Endothelial cell of umbilical vein (primary cell): ENCODE measurements around the gene ACOT7. TPM values are rescaled to one million over a fixed set of nuclear protein-coding genes. Genes with fewer than 3 reads are reported as not detected.

Experiments
- BruUV-seq: library from RNA; stranded (reverse); fragments of 400-500 nt; replicated peaks from 2 replicates; lab custom pipeline; 2021; lab: Mats Ljungman, UMichigan
- CTCF ChIA-PET: fragments of 300-600, 350-600 bp; sonication (Branson Sonifier 250); formaldehyde crosslinking; loops from one replicate; lab custom pipeline; 2021; ENCODE audit warnings: antibody characterized with exemption, inconsistent platforms; lab: Charles Lee
- POLR2A ChIA-PET: fragments of 300-600, 350-600 bp; sonication (Branson Sonifier 250); formaldehyde crosslinking; loops from one replicate; lab custom pipeline; 2021; ENCODE audit warnings: antibody characterized with exemption, inconsistent platforms; lab: Charles Lee
- DNase-seq: peaks from one replicate; pipeline ENCODE4 v3.0.0-alpha.2; 2011; ENCODE audit warnings: low read depth, low spot score
- FAIRE-seq: peaks from 2 replicates; lab custom pipeline; 2011; peaks lifted over from hg19 to GRCh38; lab: Jason Lieb, UNC
- H2AFZ ChIP-seq: 2 replicates; pipeline ENCODE4 v1.6.0; 2012; ENCODE audit warnings: low read depth, low read length, control low read depth, inconsistent platforms
- H3K27ac ChIP-seq: 2 replicates; pipeline ENCODE4 v1.5.1; 2011; ENCODE audit warnings: low read depth, mild to moderate bottlenecking, control low read depth, low read length, moderate library complexity; ENCODE audit not compliant: insufficient read depth
- H3K27me3 ChIP-seq, 2 experiments: 2 replicates each; pipeline versions ENCODE4 v1.6.0 to v1.6.1; 2011; ENCODE audit warnings: low read length in 2 of 2, mixed read lengths in 1 of 2; ENCODE audit not compliant: control insufficient read depth in 2 of 2, insufficient read depth in 2 of 2
- H3K36me3 ChIP-seq, 2 experiments: 2 replicates in 1 of 2; 3 replicates in 1 of 2; pipeline ENCODE4 v1.5.1; 2011; ENCODE audit warnings: low read length in 2 of 2, mild to moderate bottlenecking in 1 of 2, moderate library complexity in 1 of 2; ENCODE audit not compliant: control insufficient read depth in 2 of 2, insufficient read depth in 2 of 2; ENCODE audit errors: extremely low read depth in 1 of 2
- H3K4me1 ChIP-seq: 3 replicates; pipeline ENCODE4 v1.5.1; 2011; ENCODE audit warnings: mild to moderate bottlenecking, low read length; ENCODE audit not compliant: control insufficient read depth, insufficient read depth; ENCODE audit errors: extremely low read depth
- H3K4me2 ChIP-seq: 2 replicates; pipeline ENCODE4 v1.6.1; 2011; ENCODE audit warnings: low read length, control low read depth, mixed read lengths; ENCODE audit not compliant: insufficient read depth
- H3K4me3 ChIP-seq, 3 experiments: fragments of 200-600 bp in 1 of 3; sonication (generic), shearing (Covaris generic) in 1 of 3; replicated peaks in 1 of 3; 2 replicates each; pipeline ENCODE4 v1.5.1; 2011 to 2016; ENCODE audit warnings: control low read depth in 3 of 3, low read length in 3 of 3, mild to moderate bottlenecking in 2 of 3, inconsistent platforms in 1 of 3, low read depth in 1 of 3, moderate library complexity in 1 of 3; ENCODE audit not compliant: insufficient read depth in 1 of 3
- H3K79me2 ChIP-seq: 2 replicates; pipeline ENCODE4 v1.6.0; 2012; ENCODE audit warnings: low read length, inconsistent platforms; ENCODE audit not compliant: control insufficient read depth, insufficient read depth
- H3K9ac ChIP-seq: replicated peaks from 2 replicates; pipeline ENCODE3; 2011; ENCODE audit warnings: low read length, control low read depth; ENCODE audit not compliant: insufficient read depth; ENCODE audit errors: extremely low read depth
- H3K9me1 ChIP-seq: replicated peaks from 3 replicates; pipeline ENCODE4 v1.6.0; 2011; ENCODE audit warnings: mild to moderate bottlenecking, low read length; ENCODE audit not compliant: control insufficient read depth, insufficient read depth; ENCODE audit errors: extremely low read depth
- H3K9me3 ChIP-seq: replicated peaks from 2 replicates; pipeline ENCODE4 v1.5.1; 2012; ENCODE audit warnings: low read length, inconsistent platforms; ENCODE audit not compliant: control insufficient read depth, insufficient read depth
- H4K20me1 ChIP-seq: replicated peaks from 2 replicates; pipeline ENCODE3; 2011; ENCODE audit warnings: mild to moderate bottlenecking, low read length; ENCODE audit not compliant: control insufficient read depth, insufficient read depth; ENCODE audit errors: extremely low read depth
- EZH2 ChIP-seq: IDR thresholded peaks from 2 replicates; pipeline ENCODE4 v1.6.1; 2012; ENCODE audit warnings: borderline replicate concordance, low read depth, mild to moderate bottlenecking, moderate library complexity, low read length, inconsistent platforms; ENCODE audit not compliant: severe bottlenecking
- FOS ChIP-seq: IDR thresholded peaks from 2 replicates; pipeline ENCODE4 v1.6.1; 2011; ENCODE audit warnings: mild to moderate bottlenecking, low read length, moderate library complexity, borderline replicate concordance; ENCODE audit not compliant: insufficient read depth
- GATA2 ChIP-seq: IDR thresholded peaks from 2 replicates; pipeline ENCODE4 v1.7.0; 2011; ENCODE audit warnings: low read depth, mild to moderate bottlenecking, moderate library complexity, mixed read lengths, low read length; ENCODE audit not compliant: insufficient read length, insufficient read depth
- JUN ChIP-seq: IDR thresholded peaks from 2 replicates; pipeline ENCODE4 v1.6.1; 2011; ENCODE audit warnings: borderline replicate concordance, low read depth; ENCODE audit not compliant: insufficient read length, insufficient read depth
- MAX ChIP-seq: IDR thresholded peaks from 2 replicates; pipeline ENCODE4 v1.6.1; 2011; ENCODE audit not compliant: insufficient read depth, insufficient read length
- MYC ChIP-seq: IDR thresholded peaks from one replicate; pipeline ENCODE4 v1.6.1; 2011; ENCODE audit warnings: mild to moderate bottlenecking, low read depth, low read length
- POLR2A ChIP-seq: IDR thresholded peaks from 2 replicates; pipeline ENCODE4 v1.6.1; 2012; ENCODE audit warnings: low read depth, mild to moderate bottlenecking, control low read depth, low read length
- POLR2AphosphoS5 ChIP-seq: IDR thresholded peaks from 2 replicates; pipeline ENCODE4 v1.6.1; 2012; ENCODE audit warnings: low read depth, mild to moderate bottlenecking, control low read depth, low read length, moderate library complexity; ENCODE audit not compliant: insufficient read depth
- dilution Hi-C: fragments of 300-500 bp; cut with MboI; formaldehyde crosslinking; loops from one replicate; pipeline ENCODE4 v1.15.0; 2019; ENCODE audit warnings: low sequenced_read_pairs; ENCODE audit not compliant: extremely low pct_ligation_motif_present
- intact Hi-C: fragments of 100-400 bp; cut with micrococcal nuclease; formaldehyde crosslinking; loops from one replicate; pipeline ENCODE4 v1.10.0; 2022
- polyA plus RNA-seq, 4 experiments: library from polyadenylated mRNA; depleted of rRNA in 3 of 4; stranded (reverse) in 3 of 4; unstranded in 1 of 4; fragments of >200 nt; gene quantifications; 2 replicates each; pipeline versions ENCODE4 v1.2.1 to v1.2.3, GENCODE V29; 2011 to 2012; ENCODE audit warnings: missing spikeins in 1 of 4
- total RNA-seq: library from RNA; stranded (reverse); gene quantifications from 2 replicates; pipeline ENCODE4 v1.2.3, GENCODE V29; 2021
- TF ChIP-seq, protein P1 (sequence below), 2 donors: IDR thresholded peaks; 1 replicate in 1 of 2; 2 replicates in 1 of 2; pipeline ENCODE4 v1.5.1; 2011; ENCODE audit warnings: low read length in 2 of 2, mild to moderate bottlenecking in 2 of 2, moderate library complexity in 2 of 2, control low read depth in 1 of 2, inconsistent platforms in 1 of 2, low read depth in 1 of 2; ENCODE audit not compliant: insufficient read depth in 1 of 2; ENCODE audit errors: extremely low read depth in 1 of 2

Gene ACOT7
- total and polyA plus RNA-seq, 2 donors (not counting 3 experiments of a cell fraction or from before 2014, with no cell fraction given) = 69.4 to 105 TPM

DNA sequence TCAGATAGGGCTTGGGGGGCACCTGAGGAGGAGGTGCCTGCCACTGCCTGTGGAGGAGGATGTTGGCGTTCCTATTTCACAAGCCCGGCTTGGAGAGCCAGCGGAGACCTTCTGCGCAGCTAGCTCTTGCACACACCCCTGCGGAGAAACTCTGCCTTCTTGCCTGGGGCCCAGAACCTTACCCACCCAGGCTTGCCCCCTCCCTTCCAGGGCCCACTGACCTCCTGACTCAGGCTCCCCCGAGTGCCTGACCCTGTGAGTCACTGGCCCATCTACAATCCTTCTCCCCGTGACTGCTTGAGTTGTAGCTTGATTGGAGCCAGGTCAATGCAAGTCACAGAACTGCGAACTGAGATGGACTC is 22.7 kb upstream of the ACOT7 start:
- no peaks in the 10 kb centered on the region for H3K9me1 ChIP-seq
- POLR2A ChIA-PET = no interaction called here
- no peaks in the 10 kb centered on the region for H3K36me3 ChIP-seq
- H4K20me1 ChIP-seq = no peaks in the 10 kb centered on the region
- no peaks in the 10 kb centered on the region for H3K79me2 ChIP-seq
- no peak overlapping the region for H2AFZ ChIP-seq
- no peak overlapping the region for H3K27ac ChIP-seq
- CTCF ChIA-PET = interaction anchor here (0.8 to 4.3 kb wide), 2 partner anchors 12 to 22 kb away, joined by 3 to 36 read pairs; no protein-coding TSS in a partner anchor
- no peak overlapping the region for H3K4me2 ChIP-seq
- peaks cover 19% of the 10 kb centered on the region for H3K4me1 ChIP-seq
- no peak overlapping the region for H3K4me3 ChIP-seq
- FAIRE-seq (no peak), DNase-seq (no peak)
- intact Hi-C loops (no loop called here), dilution Hi-C loops (no loop called here)
- no TSS peak for BruUV-seq
- H3K9me3 ChIP-seq = no peaks in the 10 kb centered on the region
- H3K27me3 ChIP-seq = peaks cover 4 to 8% of the 10 kb centered on the region in 2 experiments
- H3K9ac ChIP-seq = no peak overlapping the region
- TF ChIP-seq MAX (no peak), FOS (no peak), POLR2AphosphoS5 (no peak), JUN (no peak), POLR2A (no peak), EZH2 (no peak), MYC (no peak), GATA2 (no peak)
- TF ChIP-seq, protein P1, sequence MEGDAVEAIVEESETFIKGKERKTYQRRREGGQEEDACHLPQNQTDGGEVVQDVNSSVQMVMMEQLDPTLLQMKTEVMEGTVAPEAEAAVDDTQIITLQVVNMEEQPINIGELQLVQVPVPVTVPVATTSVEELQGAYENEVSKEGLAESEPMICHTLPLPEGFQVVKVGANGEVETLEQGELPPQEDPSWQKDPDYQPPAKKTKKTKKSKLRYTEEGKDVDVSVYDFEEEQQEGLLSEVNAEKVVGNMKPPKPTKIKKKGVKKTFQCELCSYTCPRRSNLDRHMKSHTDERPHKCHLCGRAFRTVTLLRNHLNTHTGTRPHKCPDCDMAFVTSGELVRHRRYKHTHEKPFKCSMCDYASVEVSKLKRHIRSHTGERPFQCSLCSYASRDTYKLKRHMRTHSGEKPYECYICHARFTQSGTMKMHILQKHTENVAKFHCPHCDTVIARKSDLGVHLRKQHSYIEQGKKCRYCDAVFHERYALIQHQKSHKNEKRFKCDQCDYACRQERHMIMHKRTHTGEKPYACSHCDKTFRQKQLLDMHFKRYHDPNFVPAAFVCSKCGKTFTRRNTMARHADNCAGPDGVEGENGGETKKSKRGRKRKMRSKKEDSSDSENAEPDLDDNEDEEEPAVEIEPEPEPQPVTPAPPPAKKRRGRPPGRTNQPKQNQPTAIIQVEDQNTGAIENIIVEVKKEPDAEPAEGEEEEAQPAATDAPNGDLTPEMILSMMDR (IDR thresholded peaks at IDR 0.05; ENCODE audit: extremely low read depth in 1 of 2, insufficient read depth in 1 of 2, low read depth in 1 of 2, low read length in 2 of 2) = no peak
